SK-N-MC (cell line): ENCODE measurements around the gene TOP1.

ENCODE experiments used
- EZH2 ChIP-seq: fragments of 200-600 bp; sonication (generic); IDR thresholded peaks from one replicate; pipeline ENCODE4 v1.6.1; 2017; ENCODE audit warnings: antibody characterized with exemption
- POLR2AphosphoS5 ChIP-seq: IDR thresholded peaks from 2 replicates; pipeline ENCODE4 v1.6.1; 2012; ENCODE audit warnings: mild to moderate bottlenecking, low read depth, low read length, borderline replicate concordance

DNA sequence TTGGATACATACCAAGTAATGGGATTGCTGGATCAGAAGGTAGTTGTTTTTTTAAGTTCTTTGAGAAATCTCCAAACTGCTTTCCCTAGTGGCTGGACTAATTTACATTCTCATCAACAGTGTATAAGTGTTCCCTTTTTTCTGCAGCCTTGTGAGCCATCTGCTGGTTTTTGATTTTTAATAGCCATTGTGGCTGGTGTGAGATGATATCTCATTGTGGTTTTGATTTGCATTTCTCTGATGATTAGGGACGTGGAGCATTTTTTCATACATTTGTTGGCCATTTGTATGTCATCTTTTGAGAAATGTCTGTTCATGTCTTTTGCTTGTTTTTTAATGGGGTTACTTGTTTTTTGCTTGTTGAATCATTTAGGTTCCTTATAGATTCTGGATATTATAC, 34.8 kb downstream of the TOP1 start:
- TF ChIP-seq EZH2 (no peak), POLR2AphosphoS5 (no peak)
